NK-92 (cell line): Measurements from ENCODE around the gene BBS7.

Experiments
- DNase-seq: peaks from one replicate; lab custom pipeline; 2025; ENCODE audit not compliant: unreplicated experiment; lab: John Stamatoyannopoulos, UW

Gene BBS7

GRCh38 chr4:121792966-121793365, 77.3 kb downstream of the BBS7 start:
- no peak for DNase-seq

DNA sequence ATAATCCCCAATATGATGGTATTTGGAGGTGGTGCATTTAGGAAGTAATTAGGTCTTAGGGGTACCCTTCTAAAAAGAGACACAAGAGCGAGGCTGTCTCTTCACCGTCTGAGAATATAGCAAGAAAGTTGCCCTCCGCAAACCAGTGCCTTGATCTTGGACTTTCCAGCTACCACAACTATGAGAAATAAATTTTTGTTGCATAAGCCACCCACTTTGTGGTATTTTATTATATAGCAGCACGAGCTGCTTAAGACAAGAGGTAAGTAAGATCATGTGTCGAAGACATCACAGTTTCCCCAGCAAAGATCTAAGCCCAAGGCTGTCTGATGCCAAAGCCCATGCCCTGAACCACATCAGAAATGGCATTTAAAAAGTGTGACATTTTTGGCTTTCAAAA, 78.8 kb downstream of the BBS7 start:
- no peak for DNase-seq

DNA sequence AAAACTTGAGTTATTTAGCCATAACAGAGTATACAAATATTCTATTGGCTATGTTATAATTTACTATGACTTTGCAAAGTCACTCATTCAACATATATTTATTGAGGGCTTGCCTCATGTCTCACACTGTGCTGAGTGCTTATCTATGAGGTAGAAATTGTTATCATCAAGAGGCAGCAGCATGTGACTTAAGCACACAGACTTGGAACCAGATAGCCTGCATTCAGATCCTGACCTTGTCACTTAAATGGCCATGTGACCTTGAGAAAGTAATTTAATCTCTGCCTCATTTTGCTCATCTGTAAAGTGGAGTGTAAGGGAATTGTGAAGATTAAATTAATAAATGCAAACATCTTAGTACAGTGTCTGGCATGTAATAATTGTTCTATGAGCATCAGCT, 79.3 kb downstream of the BBS7 start:
- no peak for DNase-seq

- no peak for DNase-seq
Measured at GRCh38 chr4:121789960-121790829, 80.1 kb downstream of the BBS7 start.

DNA sequence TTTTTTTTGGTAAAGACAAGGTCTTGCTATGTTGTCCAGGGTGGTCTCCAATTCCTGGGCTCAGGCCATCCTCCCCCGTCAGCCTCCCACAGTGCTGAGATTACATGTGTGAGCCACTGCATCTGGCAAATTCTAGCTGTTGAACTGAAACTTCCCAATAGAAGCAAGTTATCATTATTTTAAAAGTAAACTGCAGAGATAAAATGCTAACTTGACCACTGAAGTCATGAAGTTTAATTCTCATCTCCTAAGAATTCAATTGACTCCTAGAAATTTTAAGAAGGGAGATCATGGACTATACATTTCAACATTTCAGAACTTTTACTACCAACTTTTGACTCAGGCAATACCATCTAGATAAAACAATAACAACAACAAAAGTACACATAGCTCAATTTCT, 80.8 kb downstream of the BBS7 start:
- DNase-seq: no peak

DNA sequence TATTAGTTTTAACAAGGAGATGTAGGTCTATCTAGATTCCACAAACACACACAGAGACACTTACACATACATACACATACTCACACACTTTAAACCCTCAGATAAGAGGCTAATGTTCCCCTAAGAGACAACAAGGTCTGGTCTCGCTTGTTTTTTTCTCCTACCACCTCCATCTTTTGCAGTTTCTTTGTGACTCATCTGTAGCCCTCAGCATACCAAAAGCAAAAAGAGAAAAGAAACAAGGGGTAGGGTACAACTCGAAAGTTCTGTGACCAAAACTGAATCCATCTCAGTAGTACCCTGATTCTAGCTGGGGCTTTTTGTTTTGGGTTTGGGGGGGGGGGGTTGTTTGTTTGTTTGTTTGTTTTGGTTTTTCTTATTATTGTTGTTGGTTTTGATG, 81.4 kb downstream of the BBS7 start:
- no peak for DNase-seq

DNA sequence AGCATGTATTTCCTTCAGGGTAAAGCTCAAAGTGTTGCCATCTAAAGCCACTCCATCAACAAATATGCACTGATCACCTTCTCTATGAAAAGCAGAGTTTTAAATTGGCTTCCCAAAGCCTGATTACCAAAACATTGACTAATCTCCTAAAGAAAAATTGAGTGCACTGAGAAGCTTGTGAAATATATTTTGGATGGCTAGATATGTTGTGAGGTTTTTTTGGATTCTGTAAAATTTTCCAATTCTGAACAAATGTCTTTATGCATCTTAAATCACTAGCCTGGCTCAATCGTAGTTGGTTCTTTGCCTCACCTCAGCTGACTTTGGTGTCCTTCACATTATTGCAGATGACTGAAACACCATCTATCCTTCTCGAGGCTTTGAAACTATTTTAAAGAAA, 84.1 kb downstream of the BBS7 start:
- DNase-seq: no peak

DNA sequence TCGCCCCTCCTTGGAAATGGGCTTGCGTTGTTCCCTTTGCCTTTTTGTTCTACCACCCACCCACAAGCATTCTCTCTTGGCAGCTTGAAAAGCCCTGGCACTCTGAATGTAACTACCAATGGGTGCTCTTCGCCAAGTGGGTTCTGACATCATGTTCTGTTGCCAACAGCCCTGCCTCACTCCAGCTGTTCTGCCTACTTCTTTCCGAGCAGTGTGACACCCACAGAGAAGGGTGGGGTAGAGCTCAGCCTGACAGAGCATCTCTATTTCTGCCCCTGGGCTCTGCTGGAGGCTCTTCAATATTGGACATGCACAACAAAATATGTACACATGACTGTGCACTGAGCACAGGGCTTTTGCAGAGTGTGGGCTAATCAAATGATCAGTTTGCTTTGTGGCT, 84.8 kb downstream of the BBS7 start:
- DNase-seq: no peak

DNA sequence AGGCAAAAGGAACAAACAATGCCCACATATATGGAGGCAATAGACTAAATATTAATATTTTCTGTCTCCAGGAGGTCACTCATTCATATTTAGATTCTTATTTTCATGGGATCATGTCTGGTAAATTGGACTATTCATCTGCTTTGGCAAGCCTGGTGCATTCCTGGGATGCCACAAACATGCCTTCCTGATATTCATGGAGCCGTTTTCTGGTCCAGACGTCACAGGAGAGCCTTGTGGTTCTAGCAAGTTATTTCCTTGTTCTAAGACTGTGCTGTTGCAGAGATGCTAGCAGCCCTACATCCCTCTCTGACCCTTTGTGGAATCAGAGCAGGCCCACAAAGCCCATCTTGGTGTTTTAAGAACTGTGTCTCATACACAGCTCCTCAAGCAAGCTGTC, 85.3 kb downstream of the BBS7 start:
- no peak for DNase-seq

- DNase-seq: no peak
Measured at GRCh38 chr4:121784401-121784800, 85.9 kb downstream of the BBS7 start.

- no peak for DNase-seq
Measured at GRCh38 chr4:121783210-121783609, 87.1 kb downstream of the BBS7 start.

- DNase-seq: no peak
Measured at GRCh38 chr4:121778991-121779628, 91.2 kb downstream of the BBS7 start.

- no peak for DNase-seq
Measured at GRCh38 chr4:121777625-121778024, 92.6 kb downstream of the BBS7 start.

DNA sequence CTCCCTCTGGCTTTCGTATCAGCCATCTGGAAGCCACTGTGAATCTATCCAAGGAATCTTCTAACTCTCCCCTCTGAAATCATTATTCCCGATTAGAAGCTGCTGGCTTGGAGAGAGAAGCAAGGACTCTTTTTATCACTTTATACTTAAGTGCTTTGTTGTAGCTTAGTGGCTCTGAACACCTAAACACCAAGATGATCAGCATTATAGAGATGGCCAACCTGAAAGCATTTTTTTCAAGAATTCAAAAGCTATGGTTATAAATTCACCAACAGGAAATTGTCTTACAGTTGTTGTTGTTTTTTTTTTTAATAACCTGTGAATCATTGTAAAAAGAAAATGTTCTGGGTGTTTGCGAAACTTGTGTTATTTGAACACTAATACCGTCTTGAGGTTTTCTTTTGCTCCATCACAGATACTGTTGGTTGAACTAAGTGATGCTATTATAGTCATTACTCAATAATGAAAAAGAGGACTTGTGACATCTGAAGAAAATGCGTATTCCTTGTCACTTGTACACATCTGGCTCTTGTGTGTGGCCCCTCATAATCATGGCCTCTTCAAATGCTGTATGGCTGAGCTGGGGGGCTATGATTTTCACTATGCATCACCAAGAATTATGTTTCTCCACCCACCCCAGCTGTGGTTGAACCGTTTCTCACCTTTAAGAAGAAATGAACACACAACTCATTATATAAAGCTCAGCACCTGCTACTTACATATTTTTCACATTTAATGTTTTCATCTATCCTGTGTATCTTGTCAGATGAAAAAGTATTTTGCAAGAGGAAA, 93.5 kb downstream of the BBS7 start:
- DNase-seq: no peak
